Ovary (tissue), 9 donors: ENCODE data around the gene ASTL. TPM values are rescaled to one million over a fixed set of nuclear protein-coding genes. Genes with fewer than 3 reads are reported as not detected.

Source experiments
- DNase-seq, 5 donors: peaks; one replicate each; pipeline ENCODE4 v3.0.0-alpha.2; 2019 to 2020
- H3K27ac ChIP-seq, 2 donors: fragments of 200-600 bp; one replicate each; pipeline versions ENCODE4 v1.5.1 to v1.8.0; 2019 to 2022
- H3K27me3 ChIP-seq: fragments of 200-600 bp; one replicate; pipeline ENCODE4 v1.8.0; 2022
- H3K36me3 ChIP-seq: fragments of 200-600 bp; sonication (generic); one replicate; pipeline ENCODE4 v1.5.1; 2019
- H3K4me1 ChIP-seq: one replicate; pipeline ENCODE4 v1.8.1; 2013; ENCODE audit warnings: mild to moderate bottlenecking, moderate library complexity; ENCODE audit not compliant: insufficient read depth
- H3K4me3 ChIP-seq: fragments of 200-600 bp; sonication (generic); one replicate; pipeline ENCODE4 v1.5.1; 2017
- H3K9me3 ChIP-seq, 2 donors: fragments of 200-600 bp in 1 of 2; sonication (generic) in 1 of 2; one replicate each; pipeline versions ENCODE4 v1.5.1 to v1.8.1; 2013 to 2019; ENCODE audit warnings: mild to moderate bottlenecking in 1 of 2, moderate library complexity in 1 of 2
- EP300 ChIP-seq: sonication (generic); formaldehyde crosslinking; IDR thresholded peaks from one replicate; pipeline ENCODE4 v1.6.1; 2017; ENCODE audit warnings: antibody characterized with exemption
- POLR2A ChIP-seq: fragments of 450-650 bp; IDR thresholded peaks from one replicate; pipeline ENCODE4 v1.6.1; 2017; ENCODE audit warnings: antibody characterized with exemption, mild to moderate bottlenecking, moderate library complexity
- WGBS, 3 donors: extraction: QIAGEN DNeasy Blood & Tissue Kit in 1 of 3; methylation state at CpG; one replicate each; pipeline versions ENCODE4 v1.1.5 to v1.1.7; 2013 to 2017; 5-methylcytosine and 5-hydroxymethylcytosine counted together
- intact Hi-C, 4 donors: fragments of 100-400 bp; cut with DNase I; formaldehyde crosslinking; loops; one replicate each; pipeline versions ENCODE4 v1.11.0 to v1.15.1; 2022 to 2023
- polyA plus RNA-seq, 2 donors: library from polyadenylated mRNA; stranded (reverse); fragments of 200-250 nt in 1 of 2; fragments of 350-450 nt in 1 of 2; fragmentation: Illumina TruSeq in 1 of 2; extraction: RNeasy Lipid Tissue Mini Kit (QIAGEN cat#74804) in 1 of 2; gene quantifications; one replicate each; pipeline ENCODE4 v1.2.3, GENCODE V29; 2013 to 2014
- total RNA-seq, 7 donors: library from RNA; depleted of rRNA in 2 of 7; stranded (reverse); fragments of >200 nt in 2 of 7; fragmentation: NEBNext Ultra II Directional in 3 of 7; extraction: Animal tissue kit (Norgen Biotek cat#: 25700) in 3 of 7; gene quantifications; one replicate each; pipeline versions ENCODE4 v1.1.0 to v1.2.4, GENCODE V29; 2016 to 2023
- TF ChIP-seq, protein P1 (sequence below), 3 donors: fragments of 450-650 bp in 2 of 3; fragments of 200-600 bp in 1 of 3; IDR thresholded peaks; one replicate each; pipeline versions ENCODE4 v1.5.1 to v1.8.0; 2016 to 2022; ENCODE audit warnings: antibody characterized with exemption in 3 of 3, mild to moderate bottlenecking in 1 of 3
- donor health status: DM: no; HTN: no; CAD: no; lungs with moderate emphysema.
- donor health status: DM: no; HTN: no; CAD: no.
- donor health status: Bipolar disorder and iron deficiency.
- donor health status: DM: yes; HTN: yes; CAD: no.
- donor health status: DM: no; HTN: no; CAD: no.
- donor health status: DM: yes; HTN: yes; CAD: no.

ASTL gene
- total and polyA plus RNA-seq, 9 donors, result 0.15 to 1.7 (median 0.67) TPM; not detected in 4

DNA sequence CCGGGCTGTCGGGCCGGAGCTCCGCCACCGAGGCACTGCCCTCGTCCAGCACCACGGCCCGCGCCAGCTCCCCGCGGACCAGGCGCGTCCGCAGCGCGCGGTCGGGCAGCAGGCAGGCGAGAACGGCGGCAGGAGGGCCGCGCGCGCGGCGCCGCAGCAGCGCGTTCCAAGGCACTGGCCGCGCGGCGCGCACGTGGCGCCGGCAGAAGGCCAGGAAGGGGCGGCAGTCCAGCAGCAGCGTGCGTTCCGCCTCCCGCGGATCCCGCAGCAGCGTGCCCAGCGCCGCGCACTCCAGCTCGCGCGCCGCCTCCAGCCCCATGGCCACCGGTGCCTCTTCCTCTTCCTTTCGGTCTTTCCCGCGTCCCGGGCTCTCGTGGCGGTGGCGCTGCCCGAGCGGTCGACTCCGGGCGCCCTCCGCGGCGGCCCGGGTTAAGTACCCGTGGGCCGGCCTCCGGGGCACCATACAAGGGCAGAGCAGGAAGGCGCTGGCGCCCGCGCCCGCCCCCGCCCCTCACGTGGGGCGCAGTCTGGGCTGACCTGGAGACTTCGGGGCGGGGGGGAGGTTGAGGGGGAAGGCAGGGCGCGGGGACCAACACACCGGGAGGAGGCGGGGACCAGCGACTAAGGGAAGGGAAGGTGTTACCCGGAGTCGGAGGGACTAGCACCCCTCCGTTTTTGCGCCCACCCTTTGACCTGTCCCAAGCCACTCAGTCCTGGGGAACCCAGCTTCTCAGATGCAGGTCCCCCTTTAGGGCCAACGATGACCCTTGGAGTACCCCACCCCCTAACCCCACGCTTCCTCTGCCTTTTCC lies 6.9 kb upstream of the ASTL start, which contains the start of gene DUSP2:
DUSP2 (minus strand) TSS at position 405 of the 812 bp plus-strand sequence; CDS start at position 319, 86 bp downstream.
- TF ChIP-seq EP300 (no peak), POLR2A (no peak)
- TF ChIP-seq, protein P1, sequence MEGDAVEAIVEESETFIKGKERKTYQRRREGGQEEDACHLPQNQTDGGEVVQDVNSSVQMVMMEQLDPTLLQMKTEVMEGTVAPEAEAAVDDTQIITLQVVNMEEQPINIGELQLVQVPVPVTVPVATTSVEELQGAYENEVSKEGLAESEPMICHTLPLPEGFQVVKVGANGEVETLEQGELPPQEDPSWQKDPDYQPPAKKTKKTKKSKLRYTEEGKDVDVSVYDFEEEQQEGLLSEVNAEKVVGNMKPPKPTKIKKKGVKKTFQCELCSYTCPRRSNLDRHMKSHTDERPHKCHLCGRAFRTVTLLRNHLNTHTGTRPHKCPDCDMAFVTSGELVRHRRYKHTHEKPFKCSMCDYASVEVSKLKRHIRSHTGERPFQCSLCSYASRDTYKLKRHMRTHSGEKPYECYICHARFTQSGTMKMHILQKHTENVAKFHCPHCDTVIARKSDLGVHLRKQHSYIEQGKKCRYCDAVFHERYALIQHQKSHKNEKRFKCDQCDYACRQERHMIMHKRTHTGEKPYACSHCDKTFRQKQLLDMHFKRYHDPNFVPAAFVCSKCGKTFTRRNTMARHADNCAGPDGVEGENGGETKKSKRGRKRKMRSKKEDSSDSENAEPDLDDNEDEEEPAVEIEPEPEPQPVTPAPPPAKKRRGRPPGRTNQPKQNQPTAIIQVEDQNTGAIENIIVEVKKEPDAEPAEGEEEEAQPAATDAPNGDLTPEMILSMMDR (IDR thresholded peaks at IDR 0.05), result no peak
- Histone ChIP-seq H3K27ac (no peak within 1 kb of the TSS), H3K36me3 (no peaks in the 10 kb centered on the region), H3K4me3 (peak within 1 kb of the TSS; percentile 45), H3K27me3 (no peaks in the 10 kb centered on the region), H3K4me1 (peaks cover 6% of the 10 kb centered on the region), H3K9me3 (no peaks in the 10 kb centered on the region)
- 2 to 20% (median 5%) methylated on average over 12 to 94 of the region's 94 CpGs for WGBS, 3 donors
- peak; percentile 46 to 82 (median 63) for DNase-seq
- intact Hi-C loops, result loop anchor here in 2 of 4 donors (5.0 to 10.0 kb wide), 2 partner anchors 112 to 120 kb away; partner anchors contain the start of genes CIAO1 (in 1 of the 2) and TMEM127 (in 1 of the 2)

DNA sequence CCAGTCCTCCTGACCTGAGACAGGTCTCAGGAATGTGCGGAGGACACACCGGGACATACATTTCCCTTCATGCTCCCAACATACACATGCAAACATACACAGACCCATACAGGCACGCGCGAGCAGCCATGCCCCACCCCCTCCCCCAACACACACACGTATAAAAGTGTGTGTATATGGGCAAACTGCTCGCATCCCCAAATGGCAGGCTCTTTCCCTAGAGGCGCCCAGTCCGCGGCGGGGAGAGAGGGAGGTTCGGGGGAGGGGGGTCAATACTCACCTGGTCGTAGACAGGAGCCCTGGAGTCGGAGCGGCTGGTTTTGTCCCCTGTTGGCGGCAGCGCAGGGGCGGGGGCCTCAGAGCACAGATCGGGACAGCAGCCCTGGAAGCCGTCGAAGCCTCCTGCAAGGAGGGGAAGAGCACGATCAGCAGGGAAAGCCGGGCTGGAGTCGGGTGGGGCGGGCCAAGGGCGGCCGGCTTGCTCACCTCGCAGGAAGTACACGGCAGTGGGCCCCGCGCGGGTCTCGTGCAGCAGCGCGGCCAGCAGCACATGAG lies 6.3 kb upstream of the ASTL start:
- TF ChIP-seq EP300 (no peak), POLR2A (no peak)
- TF ChIP-seq, protein P1 (IDR thresholded peaks at IDR 0.05), result no peak
- intact Hi-C loops, result loop anchor here in 2 of 4 donors (5.0 to 10.0 kb wide), 2 partner anchors 113 to 120 kb away; partner anchors contain the start of genes CIAO1 (in 1 of the 2) and TMEM127 (in 1 of the 2)
- Histone ChIP-seq H3K9me3 (no peaks in the 10 kb centered on the region), H3K4me1 (peaks cover 6% of the 10 kb centered on the region), H3K36me3 (no peaks in the 10 kb centered on the region), H3K4me3 (peak overlapping the region; percentile 45), H3K27ac (no peak overlapping the region), H3K27me3 (no peaks in the 10 kb centered on the region)
- peak in 1 of 5 donors; percentile 18 for DNase-seq
- 3 to 7% (median 4%) methylated on average over 34 to 35 of the region's 35 CpGs for WGBS, 3 donors

DNA sequence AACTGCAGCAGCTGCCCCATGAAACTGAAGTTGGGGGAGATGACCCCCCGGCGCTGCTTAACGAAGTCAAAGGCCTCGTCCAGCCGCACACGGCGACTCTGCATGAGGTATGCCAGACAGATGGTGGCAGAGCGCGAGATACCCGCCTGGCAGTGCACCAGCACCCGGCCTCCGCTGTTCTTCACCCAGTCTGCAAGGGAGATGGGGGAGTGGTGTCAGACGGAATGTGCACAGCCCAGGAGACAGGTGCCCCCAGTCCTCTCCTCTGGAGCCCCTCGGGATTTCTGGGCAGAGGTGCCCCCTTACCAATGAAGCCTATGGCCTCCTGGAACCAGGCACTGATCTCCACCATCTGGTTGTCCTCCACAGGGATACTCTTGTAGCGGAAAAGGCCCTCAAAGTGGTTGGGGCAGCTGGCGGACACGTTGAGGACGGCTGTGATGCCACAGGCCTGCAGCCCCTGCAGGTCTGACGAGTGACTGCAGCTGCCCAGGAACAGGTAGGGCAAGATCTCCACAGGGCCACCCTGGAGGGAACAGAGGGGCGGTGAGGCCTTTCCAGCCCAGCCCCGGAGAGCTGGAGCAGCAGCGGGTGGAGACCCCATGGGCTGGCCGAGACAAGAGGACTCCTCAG lies 5.7 kb upstream of the ASTL start:
- Histone ChIP-seq H3K36me3 (no peaks in the 10 kb centered on the region), H3K27me3 (no peaks in the 10 kb centered on the region), H3K9me3 (no peaks in the 10 kb centered on the region), H3K4me3 (no peak overlapping the region), H3K27ac (no peak overlapping the region), H3K4me1 (peaks cover 6% of the 10 kb centered on the region)
- intact Hi-C loops, result loop anchor here in 1 of 4 donors (10.0 kb wide), 1 partner anchor 121 kb away; the partner anchor contains the start of genes CIAO1 and TMEM127
- 87 to 92% (median 88%) methylated on average over 22 to 23 of the region's 23 CpGs for WGBS, 3 donors
- TF ChIP-seq, protein P1 (IDR thresholded peaks at IDR 0.05), result no peak
- no peak for TF ChIP-seq EP300
- TF ChIP-seq POLR2A, result no peak
- peak in 3 of 5 donors; percentile 7 to 34 (median 21) for DNase-seq

DNA sequence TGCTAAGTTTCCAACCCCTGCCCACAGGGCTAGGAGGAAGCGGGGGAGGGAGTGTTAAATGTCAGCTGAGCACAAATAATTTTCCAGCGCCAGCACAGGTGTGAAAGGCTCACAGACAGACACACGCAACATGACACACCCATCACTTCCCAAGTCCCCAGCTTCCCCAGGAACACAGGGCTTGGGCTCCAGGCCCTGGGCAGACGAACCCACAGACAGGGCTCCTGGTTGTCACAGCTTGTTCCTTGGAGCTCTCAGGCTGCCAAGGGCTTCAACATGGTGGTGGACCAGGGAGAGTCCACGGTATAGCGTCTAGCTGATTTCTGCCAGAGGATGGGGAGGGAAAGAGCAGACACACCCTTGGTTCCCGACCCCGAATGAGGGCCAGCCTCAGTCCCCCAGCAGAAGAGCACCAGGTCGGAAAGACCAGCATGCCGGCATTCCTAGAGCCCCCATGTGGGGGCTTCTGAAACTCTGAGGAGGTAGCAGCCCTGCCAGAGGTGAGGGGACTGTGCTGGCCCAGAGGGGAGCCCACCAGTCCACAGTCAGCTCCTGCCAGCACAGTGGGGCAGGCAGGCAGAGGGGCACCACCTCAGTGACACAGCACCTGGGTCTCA lies 5.0 kb upstream of the ASTL start:
- 80 to 90% (median 83%) methylated on average over 10 of the region's 10 CpGs for WGBS, 3 donors
- intact Hi-C loops, result loop anchor here in 1 of 4 donors (10.0 kb wide), 1 partner anchor 121 kb away; the partner anchor contains the start of genes CIAO1 and TMEM127
- no peak for TF ChIP-seq EP300
- TF ChIP-seq, protein P1 (IDR thresholded peaks at IDR 0.05), result no peak
- TF ChIP-seq POLR2A, result no peak
- Histone ChIP-seq H3K9me3 (no peaks in the 10 kb centered on the region), H3K36me3 (no peaks in the 10 kb centered on the region), H3K4me3 (no peak overlapping the region), H3K27ac (no peak overlapping the region), H3K27me3 (no peaks in the 10 kb centered on the region), H3K4me1 (peaks cover 6% of the 10 kb centered on the region)
- DNase-seq, result peak in 1 of 5 donors; percentile 10
